ENCODE measurements around the gene RBBP8. TPM values are rescaled to one million over a fixed set of nuclear protein-coding genes. Genes with fewer than 3 reads are reported as not detected.

RBBP8 gene
- total RNA-seq, 2 donors from 2014 or later, result 30.9 to 32.6 TPM

- no peak for TF ChIP-seq POLR2A (IDR thresholded peaks at IDR 0.05)
- TF ChIP-seq, protein P1, sequence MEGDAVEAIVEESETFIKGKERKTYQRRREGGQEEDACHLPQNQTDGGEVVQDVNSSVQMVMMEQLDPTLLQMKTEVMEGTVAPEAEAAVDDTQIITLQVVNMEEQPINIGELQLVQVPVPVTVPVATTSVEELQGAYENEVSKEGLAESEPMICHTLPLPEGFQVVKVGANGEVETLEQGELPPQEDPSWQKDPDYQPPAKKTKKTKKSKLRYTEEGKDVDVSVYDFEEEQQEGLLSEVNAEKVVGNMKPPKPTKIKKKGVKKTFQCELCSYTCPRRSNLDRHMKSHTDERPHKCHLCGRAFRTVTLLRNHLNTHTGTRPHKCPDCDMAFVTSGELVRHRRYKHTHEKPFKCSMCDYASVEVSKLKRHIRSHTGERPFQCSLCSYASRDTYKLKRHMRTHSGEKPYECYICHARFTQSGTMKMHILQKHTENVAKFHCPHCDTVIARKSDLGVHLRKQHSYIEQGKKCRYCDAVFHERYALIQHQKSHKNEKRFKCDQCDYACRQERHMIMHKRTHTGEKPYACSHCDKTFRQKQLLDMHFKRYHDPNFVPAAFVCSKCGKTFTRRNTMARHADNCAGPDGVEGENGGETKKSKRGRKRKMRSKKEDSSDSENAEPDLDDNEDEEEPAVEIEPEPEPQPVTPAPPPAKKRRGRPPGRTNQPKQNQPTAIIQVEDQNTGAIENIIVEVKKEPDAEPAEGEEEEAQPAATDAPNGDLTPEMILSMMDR (IDR thresholded peaks at IDR 0.05), result no peak
- H3K36me3 ChIP-seq (replicated peaks in 1 of 2; ENCODE audit: insufficient read depth in 1 of 2, low read depth in 2 of 2), result no peaks in the 10 kb centered on the region
- no peak overlapping the region for H3K4me3 ChIP-seq
- H3K27ac ChIP-seq, result no peak overlapping the region
- WGBS, 2 donors, result 96 to 99% methylated on average over 4 of the region's 4 CpGs
- H3K4me1 ChIP-seq, result no peaks in the 10 kb centered on the region
- H3K9me3 ChIP-seq, result no peaks in the 10 kb centered on the region
- DNase-seq (no peak), ATAC-seq (no peak)
- H3K27me3 ChIP-seq, result no peaks in the 10 kb centered on the region
- intact Hi-C loops (cut with DNase I), result no loop called here
These were observed 99.0 kb downstream of the RBBP8 start for GRCh38 chr18:23032030-23032582.

DNA sequence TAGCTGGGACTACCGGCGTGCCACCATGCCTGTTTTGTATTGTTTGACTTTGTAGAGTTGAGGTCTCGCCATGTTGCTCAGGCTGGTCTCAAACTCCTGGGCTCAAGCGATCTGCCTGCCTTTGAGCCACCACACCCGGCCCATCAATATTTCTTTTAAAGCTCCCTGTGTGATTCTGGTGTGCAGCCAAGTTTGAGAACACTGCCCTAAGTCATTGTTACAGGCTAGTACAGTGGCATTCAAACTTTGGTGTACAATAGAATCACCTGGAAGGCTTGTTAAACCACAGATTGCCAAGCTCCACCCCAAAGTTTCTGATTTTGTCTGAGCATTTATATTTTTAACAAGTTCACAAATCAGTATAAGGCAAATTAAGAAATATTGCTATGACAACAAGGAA, 99.9 kb downstream of the RBBP8 start:
- TF ChIP-seq, protein P1 (IDR thresholded peaks at IDR 0.05), result no peak
- no peak for TF ChIP-seq POLR2A (IDR thresholded peaks at IDR 0.05)
- no peak for DNase-seq
- H3K4me3 ChIP-seq, result no peak overlapping the region
- WGBS, 2 donors, result 73 to 76% methylated on average over 5 of the region's 5 CpGs
- intact Hi-C loops (cut with DNase I), result no loop called here
- H3K36me3 ChIP-seq (replicated peaks in 1 of 2; ENCODE audit: insufficient read depth in 1 of 2, low read depth in 2 of 2), result no peaks in the 10 kb centered on the region
- ATAC-seq, result no peak
- no peak overlapping the region for H3K27ac ChIP-seq
- no peaks in the 10 kb centered on the region for H3K27me3 ChIP-seq
- no peaks in the 10 kb centered on the region for H3K9me3 ChIP-seq
- no peaks in the 10 kb centered on the region for H3K4me1 ChIP-seq

GRCh38 chr18:23036660-23037201, 103.6 kb downstream of the RBBP8 start:
- no peak overlapping the region for H3K27ac ChIP-seq
- H3K36me3 ChIP-seq (replicated peaks in 1 of 2; ENCODE audit: insufficient read depth in 1 of 2, low read depth in 2 of 2), result no peaks in the 10 kb centered on the region
- ATAC-seq, result no peak
- no peak overlapping the region for H3K4me3 ChIP-seq
- intact Hi-C loops (cut with DNase I), result no loop called here
- H3K9me3 ChIP-seq, result no peaks in the 10 kb centered on the region
- H3K27me3 ChIP-seq, result no peaks in the 10 kb centered on the region
- H3K4me1 ChIP-seq, result no peaks in the 10 kb centered on the region
- 67 to 77% methylated on average over 3 of the region's 3 CpGs for WGBS, 2 donors
- DNase-seq, result no peak
- no peak for TF ChIP-seq POLR2A (IDR thresholded peaks at IDR 0.05)
- TF ChIP-seq, protein P1 (IDR thresholded peaks at IDR 0.05), result no peak

GRCh38 chr18:23037646-23038045, 104.5 kb downstream of the RBBP8 start:
- DNase-seq (no peak), ATAC-seq (no peak)
- H3K27ac ChIP-seq, result no peak overlapping the region
- 64 to 86% methylated on average over 2 of the region's 2 CpGs for WGBS, 2 donors
- no peak overlapping the region for H3K4me3 ChIP-seq
- no peaks in the 10 kb centered on the region for H3K27me3 ChIP-seq
- no peaks in the 10 kb centered on the region for H3K4me1 ChIP-seq
- no peaks in the 10 kb centered on the region for H3K36me3 ChIP-seq (replicated peaks in 1 of 2; ENCODE audit: insufficient read depth in 1 of 2, low read depth in 2 of 2)
- intact Hi-C loops (cut with DNase I), result no loop called here
- no peaks in the 10 kb centered on the region for H3K9me3 ChIP-seq
- TF ChIP-seq, protein P1 (IDR thresholded peaks at IDR 0.05), result no peak
- TF ChIP-seq POLR2A (IDR thresholded peaks at IDR 0.05), result no peak

GRCh38 chr18:23038712-23039111, 105.6 kb downstream of the RBBP8 start:
- Histone ChIP-seq H3K27ac (no peak overlapping the region), H3K4me1 (no peaks in the 10 kb centered on the region), H3K36me3 (replicated peaks in 1 of 2; ENCODE audit: insufficient read depth in 1 of 2, low read depth in 2 of 2) (no peaks in the 10 kb centered on the region), H3K4me3 (no peak overlapping the region), H3K27me3 (no peaks in the 10 kb centered on the region), H3K9me3 (no peaks in the 10 kb centered on the region)
- DNase-seq (no peak), ATAC-seq (no peak)
- intact Hi-C loops (cut with DNase I), result no loop called here
- WGBS, 2 donors, result 77 to 78% methylated on average over 4 of the region's 4 CpGs
- TF ChIP-seq POLR2A (IDR thresholded peaks at IDR 0.05), result no peak
- TF ChIP-seq, protein P1 (IDR thresholded peaks at IDR 0.05), result no peak
